ENCODE data around the gene RORB.

DNA sequence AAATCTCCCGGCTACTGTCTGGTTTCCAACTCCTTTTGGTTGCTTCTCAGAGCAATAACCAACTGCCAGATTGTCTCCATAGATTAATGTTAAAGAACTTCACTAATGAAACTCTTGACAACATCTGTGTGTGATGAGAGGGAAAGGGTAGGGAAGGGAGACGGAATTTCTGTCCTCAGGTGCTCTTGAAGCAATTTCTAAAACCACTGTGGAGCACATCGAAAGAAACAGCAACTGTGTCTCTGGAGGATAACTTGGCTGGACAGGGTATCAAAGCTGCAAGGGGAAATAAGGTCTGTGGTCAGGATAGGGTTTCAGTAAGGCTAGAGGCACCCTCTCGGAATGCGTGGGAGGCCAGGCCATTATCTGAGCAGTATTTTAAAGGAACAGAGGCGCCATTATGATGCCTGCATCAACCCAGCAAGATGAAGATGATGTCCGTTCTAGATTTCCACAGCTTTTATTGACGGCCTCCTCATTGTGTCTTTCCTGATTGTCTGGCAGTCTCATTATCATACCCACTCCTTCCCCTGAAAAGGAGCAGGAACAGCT is 76.6 kb downstream of the RORB start:
- TF ChIP-seq POLR2A (IDR thresholded peaks at IDR 0.05) (no peak), POLR2AphosphoS5 (IDR thresholded peaks at IDR 0.05) (no peak), EP300 (IDR thresholded peaks at IDR 0.05) (no peak)
- TF ChIP-seq, protein P1, sequence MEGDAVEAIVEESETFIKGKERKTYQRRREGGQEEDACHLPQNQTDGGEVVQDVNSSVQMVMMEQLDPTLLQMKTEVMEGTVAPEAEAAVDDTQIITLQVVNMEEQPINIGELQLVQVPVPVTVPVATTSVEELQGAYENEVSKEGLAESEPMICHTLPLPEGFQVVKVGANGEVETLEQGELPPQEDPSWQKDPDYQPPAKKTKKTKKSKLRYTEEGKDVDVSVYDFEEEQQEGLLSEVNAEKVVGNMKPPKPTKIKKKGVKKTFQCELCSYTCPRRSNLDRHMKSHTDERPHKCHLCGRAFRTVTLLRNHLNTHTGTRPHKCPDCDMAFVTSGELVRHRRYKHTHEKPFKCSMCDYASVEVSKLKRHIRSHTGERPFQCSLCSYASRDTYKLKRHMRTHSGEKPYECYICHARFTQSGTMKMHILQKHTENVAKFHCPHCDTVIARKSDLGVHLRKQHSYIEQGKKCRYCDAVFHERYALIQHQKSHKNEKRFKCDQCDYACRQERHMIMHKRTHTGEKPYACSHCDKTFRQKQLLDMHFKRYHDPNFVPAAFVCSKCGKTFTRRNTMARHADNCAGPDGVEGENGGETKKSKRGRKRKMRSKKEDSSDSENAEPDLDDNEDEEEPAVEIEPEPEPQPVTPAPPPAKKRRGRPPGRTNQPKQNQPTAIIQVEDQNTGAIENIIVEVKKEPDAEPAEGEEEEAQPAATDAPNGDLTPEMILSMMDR (IDR thresholded peaks at IDR 0.05), result no peak

All from gastroesophageal sphincter (tissue), 3 donors.